Liver (tissue), 9 donors: Measurements from ENCODE around the gene SPARC. TPM values are rescaled to one million over a fixed set of nuclear protein-coding genes. Genes with fewer than 3 reads are reported as not detected.

ENCODE experiments used
- DNase-seq: peaks from one replicate; pipeline ENCODE4 v3.0.0-alpha.2; 2017; ENCODE audit warnings: low spot score
- H3K27ac ChIP-seq, 2 donors: one replicate each; pipeline ENCODE4 v1.7.0; 2013; ENCODE audit warnings: inconsistent platforms in 2 of 2, low read length in 2 of 2, control low read depth in 1 of 2, low read depth in 1 of 2, mild to moderate bottlenecking in 1 of 2
- H3K27me3 ChIP-seq, 4 donors: one replicate each; pipeline versions ENCODE4 v1.6.1 to v1.7.0; 2013; ENCODE audit warnings: low read length in 3 of 4, inconsistent platforms in 1 of 4, mild to moderate bottlenecking in 1 of 4, moderate library complexity in 1 of 4; ENCODE audit not compliant: control insufficient read depth in 4 of 4, insufficient read depth in 4 of 4
- H3K36me3 ChIP-seq, 4 donors: one replicate each; pipeline versions ENCODE4 v1.6.1 to v1.7.0; 2013; ENCODE audit warnings: low read length in 3 of 4, mild to moderate bottlenecking in 3 of 4, low read depth in 1 of 4, moderate library complexity in 1 of 4; ENCODE audit not compliant: control insufficient read depth in 4 of 4, insufficient read depth in 3 of 4
- H3K4me1 ChIP-seq, 4 donors: one replicate each; pipeline versions ENCODE4 v1.6.1 to v1.7.0; 2013; ENCODE audit warnings: low read length in 3 of 4, mild to moderate bottlenecking in 3 of 4, moderate library complexity in 1 of 4; ENCODE audit not compliant: control insufficient read depth in 4 of 4, insufficient read depth in 4 of 4
- H3K4me3 ChIP-seq, 3 donors: one replicate each; pipeline versions ENCODE4 v1.6.1 to v1.7.0; 2013; ENCODE audit warnings: low read length in 3 of 3, control low read depth in 1 of 3, low read depth in 1 of 3, mild to moderate bottlenecking in 1 of 3
- H3K9ac ChIP-seq, 2 donors: one replicate each; pipeline ENCODE4 v1.7.0; 2013; ENCODE audit warnings: low read length in 2 of 2, mild to moderate bottlenecking in 2 of 2, moderate library complexity in 2 of 2, control low read depth in 1 of 2, low read depth in 1 of 2
- H3K9me3 ChIP-seq, 4 donors: one replicate each; pipeline versions ENCODE4 v1.6.1 to v1.7.0; 2013; ENCODE audit warnings: low read length in 3 of 4; ENCODE audit not compliant: control insufficient read depth in 4 of 4
- EGR1 ChIP-seq, 2 donors: IDR thresholded peaks; 2 replicates each; pipeline ENCODE4 v1.6.1; 2016 to 2018; ENCODE audit warnings: antibody characterized with exemption in 2 of 2, low read depth in 2 of 2
- FOXA1 ChIP-seq: IDR thresholded peaks from 2 replicates; pipeline ENCODE4 v1.6.1; 2016; ENCODE audit warnings: antibody characterized with exemption
- FOXA2 ChIP-seq: IDR thresholded peaks from 2 replicates; pipeline ENCODE4 v1.6.1; 2016; ENCODE audit warnings: antibody characterized with exemption
- GABPA ChIP-seq, 2 donors: IDR thresholded peaks in 1 of 2; conservative IDR thresholded peaks in 1 of 2; 2 replicates each; pipeline ENCODE4 v1.6.1; 2016; ENCODE audit warnings: antibody characterized with exemption in 2 of 2, mild to moderate bottlenecking in 1 of 2, moderate library complexity in 1 of 2
- HNF4A ChIP-seq, 2 donors: conservative IDR thresholded peaks; 2 replicates each; pipeline ENCODE4 v1.6.1; 2016; ENCODE audit warnings: antibody characterized with exemption in 2 of 2, mild to moderate bottlenecking in 2 of 2
- HNF4G ChIP-seq: IDR thresholded peaks from 2 replicates; pipeline ENCODE4 v1.6.1; 2016; ENCODE audit warnings: antibody characterized with exemption
- JUND ChIP-seq, 2 donors: IDR thresholded peaks; 2 replicates each; pipeline ENCODE4 v1.6.1; 2016; ENCODE audit warnings: antibody characterized with exemption in 2 of 2
- NR2F2 ChIP-seq: IDR thresholded peaks from 2 replicates; pipeline ENCODE4 v1.6.1; 2016; ENCODE audit warnings: antibody characterized with exemption
- RAD21 ChIP-seq, 2 donors: IDR thresholded peaks; 2 replicates each; pipeline ENCODE4 v1.6.1; 2016; ENCODE audit warnings: antibody characterized with exemption in 2 of 2, mild to moderate bottlenecking in 2 of 2
- RXRA ChIP-seq, 2 donors: IDR thresholded peaks; 2 replicates each; pipeline ENCODE4 v1.6.1; 2017 to 2018; ENCODE audit warnings: antibody characterized with exemption in 2 of 2, mild to moderate bottlenecking in 1 of 2
- SP1 ChIP-seq: IDR thresholded peaks from 2 replicates; pipeline ENCODE4 v1.6.1; 2018; ENCODE audit warnings: antibody characterized with exemption, mild to moderate bottlenecking
- TAF1 ChIP-seq: conservative IDR thresholded peaks from 2 replicates; pipeline ENCODE4 v1.6.1; 2016; ENCODE audit warnings: antibody characterized with exemption, mild to moderate bottlenecking
- YY1 ChIP-seq: IDR thresholded peaks from 2 replicates; pipeline ENCODE4 v1.6.1; 2016; ENCODE audit warnings: antibody characterized with exemption, mild to moderate bottlenecking
- WGBS: extraction: QIAGEN DNeasy Blood & Tissue Kit; methylation state at CpG from one replicate; pipeline ENCODE4 v1.1.7; 2013; 5-methylcytosine and 5-hydroxymethylcytosine counted together
- polyA plus RNA-seq, 2 donors: library from polyadenylated mRNA; stranded (reverse) in 1 of 2; unstranded in 1 of 2; fragments of 200-250 nt in 1 of 2; fragments of >200 nt in 1 of 2; fragmentation: Nextera tagmentation in 1 of 2; extraction: Ambion mirVana in 1 of 2; gene quantifications; one replicate each; pipeline versions ENCODE4 v1.2.1 to v1.2.3, GENCODE V29; 2013 to 2015
- total RNA-seq, 2 donors: library from RNA; depleted of rRNA; stranded (reverse); fragments of >200 nt; gene quantifications; one replicate each; pipeline ENCODE4 v1.2.3, GENCODE V29; 2014
- TF ChIP-seq, protein P1 (sequence below): fragments of 150-350 bp; IDR thresholded peaks from 2 replicates; pipeline ENCODE4 v1.5.1; 2017; ENCODE audit warnings: improper control_type of control experiment, low read depth, low read length; ENCODE audit not compliant: missing input control
- TF ChIP-seq, protein P2 (sequence below): IDR thresholded peaks from 2 replicates; pipeline ENCODE4 v1.6.1; 2016; ENCODE audit warnings: antibody characterized with exemption
- TF ChIP-seq, protein P3 (sequence below): IDR thresholded peaks from 2 replicates; pipeline ENCODE4 v1.6.1; 2016; ENCODE audit warnings: antibody characterized with exemption
- TF ChIP-seq, protein P4 (sequence below): IDR thresholded peaks from 2 replicates; pipeline ENCODE4 v1.6.1; 2016; ENCODE audit warnings: antibody characterized with exemption, mild to moderate bottlenecking
- TF ChIP-seq, protein P5 (sequence below): IDR thresholded peaks from 2 replicates; pipeline ENCODE4 v1.6.1; 2016; ENCODE audit warnings: antibody characterized with exemption
- donor health status: healthy.
- donor health status: healthy.
- donor health status: healthy.
- donor health status: healthy.
- donor health status: healthy.

SPARC gene
- total and polyA plus RNA-seq, 4 donors = 96.6 to 269 (median 110) TPM

DNA sequence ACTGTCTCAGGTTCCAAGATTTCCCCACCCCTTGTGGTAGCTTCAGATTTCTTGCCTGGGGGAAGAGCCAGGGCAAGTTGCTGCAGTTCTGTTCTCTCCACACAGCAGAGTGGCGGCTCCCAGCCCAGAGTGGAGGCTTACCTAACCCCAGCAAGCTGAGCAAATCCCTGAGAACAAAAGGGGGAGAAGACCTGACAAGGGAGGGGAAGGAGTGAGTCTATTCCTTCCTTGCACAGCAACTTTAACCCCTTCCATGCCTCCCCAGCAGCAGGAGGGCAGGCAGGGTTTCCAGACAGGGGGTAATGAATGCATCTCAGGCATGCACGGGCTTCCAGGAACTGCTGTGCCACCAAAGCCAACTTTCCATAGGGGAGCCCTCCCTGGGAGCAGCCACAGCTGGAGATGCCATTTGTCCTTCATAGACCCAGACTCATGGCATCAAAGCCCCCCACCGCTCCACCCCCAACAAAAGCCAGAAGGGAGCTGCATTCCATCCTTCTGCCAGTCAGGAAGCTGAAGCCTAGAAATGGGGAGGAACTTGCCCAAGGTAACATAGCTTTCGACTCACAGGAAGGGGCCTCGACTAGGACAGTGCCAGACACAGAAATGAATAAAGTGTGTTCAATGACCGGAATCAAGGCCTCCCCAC is 66.8 kb downstream of the SPARC start (continued):
- TF ChIP-seq HNF4A (conservative IDR thresholded peaks at IDR 0.05) (no peak), TAF1 (no peak), JUND (IDR thresholded peaks at IDR 0.05) (no peak), HNF4G (no peak), FOXA2 (no peak), NR2F2 (no peak)
- TF ChIP-seq, protein P1, sequence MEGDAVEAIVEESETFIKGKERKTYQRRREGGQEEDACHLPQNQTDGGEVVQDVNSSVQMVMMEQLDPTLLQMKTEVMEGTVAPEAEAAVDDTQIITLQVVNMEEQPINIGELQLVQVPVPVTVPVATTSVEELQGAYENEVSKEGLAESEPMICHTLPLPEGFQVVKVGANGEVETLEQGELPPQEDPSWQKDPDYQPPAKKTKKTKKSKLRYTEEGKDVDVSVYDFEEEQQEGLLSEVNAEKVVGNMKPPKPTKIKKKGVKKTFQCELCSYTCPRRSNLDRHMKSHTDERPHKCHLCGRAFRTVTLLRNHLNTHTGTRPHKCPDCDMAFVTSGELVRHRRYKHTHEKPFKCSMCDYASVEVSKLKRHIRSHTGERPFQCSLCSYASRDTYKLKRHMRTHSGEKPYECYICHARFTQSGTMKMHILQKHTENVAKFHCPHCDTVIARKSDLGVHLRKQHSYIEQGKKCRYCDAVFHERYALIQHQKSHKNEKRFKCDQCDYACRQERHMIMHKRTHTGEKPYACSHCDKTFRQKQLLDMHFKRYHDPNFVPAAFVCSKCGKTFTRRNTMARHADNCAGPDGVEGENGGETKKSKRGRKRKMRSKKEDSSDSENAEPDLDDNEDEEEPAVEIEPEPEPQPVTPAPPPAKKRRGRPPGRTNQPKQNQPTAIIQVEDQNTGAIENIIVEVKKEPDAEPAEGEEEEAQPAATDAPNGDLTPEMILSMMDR = no peak

DNA sequence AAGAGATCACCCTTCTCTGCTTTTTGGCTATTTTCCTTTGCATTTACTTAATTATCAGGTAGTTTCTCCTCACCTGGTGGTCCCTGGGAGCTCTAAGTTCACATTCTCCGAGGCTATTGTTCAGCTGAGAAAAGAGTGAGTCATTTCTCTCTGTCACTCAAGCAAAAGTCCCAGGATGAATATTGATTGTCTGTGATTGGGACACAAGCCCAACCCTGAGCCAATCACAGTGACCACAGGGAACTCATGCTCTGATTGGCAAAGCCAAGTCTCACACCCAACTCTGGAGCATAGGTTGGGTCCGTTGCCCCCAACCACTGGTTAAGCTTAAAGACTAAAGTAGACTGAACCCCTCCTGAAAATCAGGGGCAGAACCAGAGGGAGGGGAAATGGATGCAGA is 67.8 kb downstream of the SPARC start:
- H3K9ac ChIP-seq = no peak overlapping the region
- TF ChIP-seq NR2F2 (no peak), TAF1 (no peak), SP1 (no peak), HNF4G (no peak), EGR1 (IDR thresholded peaks at IDR 0.05; ENCODE audit: low read depth in 2 of 2) (no peak), YY1 (no peak), FOXA2 (no peak), RXRA (IDR thresholded peaks at IDR 0.05) (no peak), RAD21 (IDR thresholded peaks at IDR 0.05) (no peak), HNF4A (conservative IDR thresholded peaks at IDR 0.05) (no peak), FOXA1 (no peak), JUND (IDR thresholded peaks at IDR 0.05) (no peak), GABPA (IDR thresholded peaks at IDR 0.05 in 1 of 2, conservative IDR thresholded peaks at IDR 0.05 in 1 of 2) (no peak)
- TF ChIP-seq, protein P1 = no peak
- TF ChIP-seq, protein P2, sequence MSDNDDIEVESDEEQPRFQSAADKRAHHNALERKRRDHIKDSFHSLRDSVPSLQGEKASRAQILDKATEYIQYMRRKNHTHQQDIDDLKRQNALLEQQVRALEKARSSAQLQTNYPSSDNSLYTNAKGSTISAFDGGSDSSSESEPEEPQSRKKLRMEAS = no peak
- TF ChIP-seq, protein P3, sequence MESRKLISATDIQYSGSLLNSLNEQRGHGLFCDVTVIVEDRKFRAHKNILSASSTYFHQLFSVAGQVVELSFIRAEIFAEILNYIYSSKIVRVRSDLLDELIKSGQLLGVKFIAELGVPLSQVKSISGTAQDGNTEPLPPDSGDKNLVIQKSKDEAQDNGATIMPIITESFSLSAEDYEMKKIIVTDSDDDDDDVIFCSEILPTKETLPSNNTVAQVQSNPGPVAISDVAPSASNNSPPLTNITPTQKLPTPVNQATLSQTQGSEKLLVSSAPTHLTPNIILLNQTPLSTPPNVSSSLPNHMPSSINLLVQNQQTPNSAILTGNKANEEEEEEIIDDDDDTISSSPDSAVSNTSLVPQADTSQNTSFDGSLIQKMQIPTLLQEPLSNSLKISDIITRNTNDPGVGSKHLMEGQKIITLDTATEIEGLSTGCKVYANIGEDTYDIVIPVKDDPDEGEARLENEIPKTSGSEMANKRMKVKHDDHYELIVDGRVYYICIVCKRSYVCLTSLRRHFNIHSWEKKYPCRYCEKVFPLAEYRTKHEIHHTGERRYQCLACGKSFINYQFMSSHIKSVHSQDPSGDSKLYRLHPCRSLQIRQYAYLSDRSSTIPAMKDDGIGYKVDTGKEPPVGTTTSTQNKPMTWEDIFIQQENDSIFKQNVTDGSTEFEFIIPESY = no peak
- TF ChIP-seq, protein P4, sequence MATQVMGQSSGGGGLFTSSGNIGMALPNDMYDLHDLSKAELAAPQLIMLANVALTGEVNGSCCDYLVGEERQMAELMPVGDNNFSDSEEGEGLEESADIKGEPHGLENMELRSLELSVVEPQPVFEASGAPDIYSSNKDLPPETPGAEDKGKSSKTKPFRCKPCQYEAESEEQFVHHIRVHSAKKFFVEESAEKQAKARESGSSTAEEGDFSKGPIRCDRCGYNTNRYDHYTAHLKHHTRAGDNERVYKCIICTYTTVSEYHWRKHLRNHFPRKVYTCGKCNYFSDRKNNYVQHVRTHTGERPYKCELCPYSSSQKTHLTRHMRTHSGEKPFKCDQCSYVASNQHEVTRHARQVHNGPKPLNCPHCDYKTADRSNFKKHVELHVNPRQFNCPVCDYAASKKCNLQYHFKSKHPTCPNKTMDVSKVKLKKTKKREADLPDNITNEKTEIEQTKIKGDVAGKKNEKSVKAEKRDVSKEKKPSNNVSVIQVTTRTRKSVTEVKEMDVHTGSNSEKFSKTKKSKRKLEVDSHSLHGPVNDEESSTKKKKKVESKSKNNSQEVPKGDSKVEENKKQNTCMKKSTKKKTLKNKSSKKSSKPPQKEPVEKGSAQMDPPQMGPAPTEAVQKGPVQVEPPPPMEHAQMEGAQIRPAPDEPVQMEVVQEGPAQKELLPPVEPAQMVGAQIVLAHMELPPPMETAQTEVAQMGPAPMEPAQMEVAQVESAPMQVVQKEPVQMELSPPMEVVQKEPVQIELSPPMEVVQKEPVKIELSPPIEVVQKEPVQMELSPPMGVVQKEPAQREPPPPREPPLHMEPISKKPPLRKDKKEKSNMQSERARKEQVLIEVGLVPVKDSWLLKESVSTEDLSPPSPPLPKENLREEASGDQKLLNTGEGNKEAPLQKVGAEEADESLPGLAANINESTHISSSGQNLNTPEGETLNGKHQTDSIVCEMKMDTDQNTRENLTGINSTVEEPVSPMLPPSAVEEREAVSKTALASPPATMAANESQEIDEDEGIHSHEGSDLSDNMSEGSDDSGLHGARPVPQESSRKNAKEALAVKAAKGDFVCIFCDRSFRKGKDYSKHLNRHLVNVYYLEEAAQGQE = no peak
- TF ChIP-seq, protein P5, sequence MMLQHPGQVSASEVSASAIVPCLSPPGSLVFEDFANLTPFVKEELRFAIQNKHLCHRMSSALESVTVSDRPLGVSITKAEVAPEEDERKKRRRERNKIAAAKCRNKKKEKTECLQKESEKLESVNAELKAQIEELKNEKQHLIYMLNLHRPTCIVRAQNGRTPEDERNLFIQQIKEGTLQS = no peak
- H3K4me1 ChIP-seq = no peaks in the 10 kb centered on the region
- no peaks in the 10 kb centered on the region for H3K36me3 ChIP-seq
- DNase-seq = no peak
- no peak overlapping the region for H3K4me3 ChIP-seq
- peaks cover 0 to 3% (median 1%) of the 10 kb centered on the region in 4 donors for H3K27me3 ChIP-seq
- no peak overlapping the region for H3K27ac ChIP-seq
- 35% methylated on average over 2 of the region's 2 CpGs for WGBS
- H3K9me3 ChIP-seq = peaks cover 0 to 3% (median 0%) of the 10 kb centered on the region in 4 donors
